ENCODE measurements around the gene TRIM71.
"Not testable (repeated sequence)": the region's sequence is repeated elsewhere in the genome, so short reads cannot be mapped to it uniquely, and the experiment has no call there.

The TRIM71 gene

DNA sequence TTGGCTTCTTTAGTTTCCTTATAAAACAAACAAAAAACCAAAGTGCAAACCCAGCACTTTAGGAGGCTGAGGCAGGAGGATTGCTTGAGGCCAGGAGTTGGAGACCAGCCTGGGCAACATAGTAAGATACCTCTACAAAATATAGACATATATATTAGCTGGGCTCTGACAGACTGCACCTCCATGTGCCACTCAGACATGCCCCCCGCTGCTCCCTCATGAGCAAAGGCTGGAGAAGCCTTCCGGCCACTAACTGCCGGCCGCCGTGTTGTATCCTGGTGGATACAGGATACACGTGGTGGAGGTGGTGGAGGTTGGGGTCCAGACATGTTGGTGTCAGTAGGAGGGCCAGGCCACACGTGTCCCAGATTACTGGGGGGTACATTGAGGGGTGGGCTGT lies 104.3 kb downstream of the TRIM71 start:
- DNase-seq (ENCODE audit: low read depth in 1 of 2, low spot score in 1 of 2) = no peak

DNA sequence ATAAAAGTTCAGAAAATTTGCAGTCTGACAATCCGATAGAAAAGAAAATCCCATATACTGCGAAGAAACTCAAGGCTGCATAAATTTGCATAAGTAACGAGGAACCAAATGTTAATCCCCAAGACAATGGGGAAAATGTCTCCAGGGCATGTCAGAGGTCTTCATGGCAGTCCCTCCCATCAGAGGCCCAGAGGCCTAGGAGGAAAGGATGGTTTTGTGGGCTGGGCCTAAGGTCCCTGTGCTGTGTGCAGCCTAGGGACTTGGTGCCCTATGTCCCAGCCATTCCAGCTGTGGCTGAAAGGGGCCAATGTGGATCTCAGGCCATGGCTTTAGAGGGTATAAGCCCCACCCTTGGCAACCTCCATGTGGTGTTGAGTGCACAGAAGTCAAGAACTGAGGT lies 112.4 kb downstream of the TRIM71 start:
- DNase-seq (ENCODE audit: low read depth in 1 of 2, low spot score in 1 of 2) = no peak

DNA sequence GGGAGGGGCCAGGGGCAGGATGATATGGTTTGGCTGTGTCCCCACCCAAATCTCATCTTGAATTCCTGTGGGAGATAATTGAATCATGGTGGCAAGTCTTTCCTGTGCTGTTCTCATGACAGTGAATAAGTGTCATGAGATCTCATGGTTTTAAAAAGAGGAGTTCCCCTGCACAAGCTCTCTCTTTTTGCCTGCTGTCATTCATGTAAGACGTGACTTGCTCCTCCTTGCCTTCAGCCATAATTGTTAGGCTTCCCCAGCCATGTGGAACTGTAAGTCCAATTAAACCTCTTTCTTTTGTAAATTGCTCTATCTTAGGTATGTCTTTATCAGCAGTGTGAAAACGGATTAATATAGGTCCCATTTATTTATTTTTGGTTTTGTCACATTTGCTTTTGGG lies 113.5 kb downstream of the TRIM71 start:
- DNase-seq (ENCODE audit: low read depth in 1 of 2, low spot score in 1 of 2) = not testable (repeated sequence)

DNA sequence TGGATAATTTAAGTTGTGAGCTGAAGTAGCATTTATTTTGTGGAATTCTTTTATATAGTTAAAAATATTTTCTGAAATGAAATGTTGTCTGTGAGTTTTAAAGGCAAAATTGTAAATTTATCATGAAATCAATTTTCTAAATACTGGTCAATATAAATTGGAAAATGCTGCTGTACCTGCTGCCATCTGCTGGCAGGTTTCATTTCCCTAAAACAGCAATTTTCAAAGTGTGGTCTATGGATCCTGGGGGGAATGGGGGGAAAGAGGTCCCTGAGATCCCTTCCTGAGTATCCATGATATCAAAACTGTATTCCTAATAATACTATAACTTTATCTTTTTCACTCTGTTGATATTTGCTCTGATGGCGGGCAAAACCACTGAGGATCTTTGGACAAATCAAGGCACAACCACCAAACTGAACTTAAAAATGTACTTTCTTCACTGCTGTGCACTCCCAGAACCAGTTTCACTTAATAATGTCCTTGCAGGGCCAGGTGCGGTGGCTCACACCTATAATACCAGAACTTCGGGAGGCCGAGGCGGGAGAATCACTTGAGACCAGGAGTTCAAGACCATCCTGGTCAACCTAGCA lies 116.4 kb downstream of the TRIM71 start:
- no peak for DNase-seq (ENCODE audit: low read depth in 1 of 2, low spot score in 1 of 2)

DNA sequence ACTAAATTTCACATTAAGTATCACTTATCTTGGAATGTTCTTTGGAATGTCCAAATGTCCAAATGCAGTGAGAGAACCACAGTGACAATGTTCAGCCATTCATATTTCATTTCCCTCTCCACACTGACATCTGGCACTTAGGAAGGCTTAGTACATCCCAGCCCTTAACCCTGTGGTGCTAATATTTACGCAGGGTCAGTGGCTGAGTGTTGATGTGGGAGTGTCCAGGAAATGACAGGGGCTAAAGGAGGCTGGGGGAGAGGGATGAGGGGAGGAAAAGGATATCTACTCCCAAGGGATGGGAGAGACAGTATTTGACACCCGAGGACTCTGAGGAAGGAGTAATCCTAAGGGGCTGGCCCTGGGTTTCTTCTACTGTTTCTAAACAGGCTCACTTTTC lies 119.5 kb downstream of the TRIM71 start:
- DNase-seq (ENCODE audit: low read depth in 1 of 2, low spot score in 1 of 2) = no peak

DNA sequence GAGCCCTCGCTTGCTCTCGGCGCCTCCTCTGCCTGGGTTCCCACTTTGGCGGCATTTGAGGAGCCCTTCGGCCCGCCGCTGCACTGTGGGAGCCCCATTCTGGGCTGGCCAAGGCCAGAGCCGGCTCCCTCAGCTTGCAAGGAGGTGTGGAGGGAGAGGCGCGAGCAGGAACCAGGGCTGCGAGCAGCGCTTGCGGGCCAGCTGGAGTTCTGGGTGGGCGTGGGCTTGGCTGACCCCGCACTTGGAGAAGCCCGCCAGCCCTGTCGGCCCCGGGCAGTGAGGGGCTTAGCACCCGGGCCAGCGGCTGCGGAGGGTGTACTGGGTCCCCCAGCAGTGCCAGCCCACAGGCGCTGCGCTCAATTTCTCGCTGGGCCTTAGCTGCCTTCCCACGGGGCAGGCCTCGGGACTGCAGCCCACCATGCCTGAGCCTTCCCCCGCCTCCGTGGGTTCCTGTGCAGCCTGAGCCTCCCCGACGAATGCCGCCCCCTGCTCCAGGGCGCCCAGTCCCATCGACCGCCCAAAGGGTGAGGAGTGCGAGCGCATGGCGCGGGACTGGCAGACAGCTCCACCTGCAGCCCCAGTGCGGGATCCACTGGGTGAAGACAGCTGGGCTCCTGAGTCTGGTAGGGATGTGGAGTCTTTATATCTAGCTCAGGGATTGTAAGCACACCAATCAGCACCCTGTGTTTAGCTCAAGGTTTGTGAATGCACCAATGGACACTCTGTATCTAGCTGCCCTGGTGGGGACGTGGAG lies 121.9 kb downstream of the TRIM71 start:
- not testable (repeated sequence) for DNase-seq (ENCODE audit: low read depth in 1 of 2, low spot score in 1 of 2)

DNA sequence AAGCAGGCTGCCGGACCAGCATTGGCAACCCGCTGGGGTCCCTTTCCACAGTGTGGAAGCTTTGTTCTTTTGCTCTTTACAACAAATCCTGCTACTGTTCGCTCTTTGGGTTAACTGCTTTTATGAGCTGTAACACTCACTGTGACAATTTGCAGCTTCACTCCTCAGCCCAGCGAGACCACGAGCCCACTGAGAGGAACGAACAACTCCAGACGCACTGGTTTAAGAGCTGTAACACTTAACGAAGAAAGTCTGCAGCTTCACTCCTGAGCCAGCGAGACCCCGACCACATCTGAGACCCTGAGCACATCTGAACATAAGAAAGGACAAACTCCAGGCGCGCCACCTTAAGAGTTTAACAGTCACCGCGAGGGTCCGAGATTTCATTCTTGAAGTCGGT lies 122.9 kb downstream of the TRIM71 start:
- DNase-seq (ENCODE audit: low read depth in 1 of 2, low spot score in 1 of 2) = no peak

DNA sequence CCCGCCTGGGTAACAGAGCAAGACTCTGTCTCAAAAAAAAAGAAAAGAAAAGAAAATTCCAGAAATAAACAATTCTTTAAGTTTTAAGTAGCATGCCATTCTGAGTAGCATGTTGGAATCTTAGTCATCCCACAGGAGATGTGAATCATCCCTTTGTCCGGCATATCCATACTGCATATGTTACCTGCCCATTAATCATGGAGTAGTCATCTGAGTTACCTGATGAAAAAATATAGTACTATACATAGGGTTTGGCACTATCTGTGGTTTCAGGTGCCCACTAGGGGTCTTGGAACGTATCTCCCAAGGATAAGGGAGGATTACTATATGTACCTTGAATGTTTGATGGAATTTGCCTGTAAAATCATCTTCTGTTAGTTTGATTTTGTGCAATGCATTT lies 127.3 kb downstream of the TRIM71 start:
- no peak for DNase-seq (ENCODE audit: low read depth in 1 of 2, low spot score in 1 of 2)

DNA sequence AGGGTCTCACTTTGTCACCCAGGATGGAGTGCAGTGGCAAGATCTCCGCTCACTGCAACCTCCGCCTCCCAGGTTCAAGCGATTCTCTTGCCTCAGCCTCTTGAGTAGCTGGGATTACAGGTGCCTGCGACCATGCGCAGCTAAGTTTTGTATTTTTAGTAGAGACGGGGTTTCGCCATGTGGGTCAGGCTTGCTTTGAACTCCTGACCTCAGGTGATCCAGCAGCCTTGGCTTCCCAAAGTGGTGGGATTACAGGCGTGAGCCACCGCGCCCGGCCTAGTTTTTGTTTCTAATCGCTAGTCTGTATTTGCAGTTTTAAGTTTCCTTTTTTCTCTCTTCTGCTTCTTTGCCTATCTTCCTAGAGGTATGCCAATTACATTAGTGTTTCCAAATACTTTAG lies 127.8 kb downstream of the TRIM71 start:
- DNase-seq (ENCODE audit: low read depth in 1 of 2, low spot score in 1 of 2) = not testable (repeated sequence)

DNA sequence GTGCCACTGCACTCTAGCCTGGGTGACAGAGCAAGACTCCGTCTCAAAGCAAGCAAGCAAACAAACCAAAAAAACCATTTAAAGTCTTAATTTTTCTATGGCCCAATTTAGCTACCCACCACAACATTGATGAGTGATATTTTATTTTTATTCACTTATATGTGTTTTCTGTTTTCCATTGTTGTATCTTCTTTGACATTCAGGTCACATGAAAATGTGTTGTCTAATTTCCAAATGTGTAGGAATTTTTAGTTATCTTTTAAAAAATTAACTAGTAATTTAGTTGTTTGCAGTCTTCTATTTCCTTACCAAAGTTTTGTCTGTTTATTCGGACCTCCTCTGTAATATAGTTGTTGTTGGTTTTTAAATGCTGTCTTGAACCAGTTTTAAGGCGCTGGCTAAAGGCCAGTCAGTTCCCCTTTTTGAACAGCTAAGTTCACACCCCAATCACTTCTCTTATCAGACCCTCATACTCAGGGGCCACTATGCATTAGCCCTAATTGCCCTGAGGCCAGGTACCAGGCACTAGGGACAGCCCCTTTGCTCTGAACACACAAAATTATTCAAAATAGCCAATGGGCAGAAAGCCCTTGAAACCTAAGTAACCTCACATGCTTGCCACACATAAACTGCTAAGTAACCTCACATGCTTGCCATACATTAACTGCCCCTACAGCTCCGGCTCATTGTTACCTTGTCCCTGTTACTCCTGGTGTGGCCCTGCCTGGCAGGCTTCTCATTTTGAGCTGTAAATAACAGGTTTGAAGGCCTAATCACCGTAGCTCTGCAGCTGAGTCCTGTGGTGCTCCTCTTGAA lies 129.4 kb downstream of the TRIM71 start:
- no peak for DNase-seq (ENCODE audit: low read depth in 1 of 2, low spot score in 1 of 2)
